OCI-LY1 (cell line): Measurements from ENCODE around the gene TRAF3IP3.

Source experiments
- EZH2 ChIP-seq: fragments of 200-600 bp; sonication (generic), shearing (Covaris generic); IDR thresholded peaks from 2 replicates; pipeline ENCODE4 v1.8.0; 2017; ENCODE audit warnings: borderline replicate concordance, mixed run types, mild to moderate bottlenecking, antibody characterized with exemption, low read length, moderate library complexity, mixed read lengths
- TF ChIP-seq, protein P1 (sequence below): fragments of 200-600 bp; sonication (generic), shearing (Covaris generic); IDR thresholded peaks from 2 replicates; pipeline ENCODE4 v1.5.1; 2017; ENCODE audit warnings: mild to moderate bottlenecking, antibody characterized with exemption, low read length, moderate library complexity, mixed read lengths

DNA sequence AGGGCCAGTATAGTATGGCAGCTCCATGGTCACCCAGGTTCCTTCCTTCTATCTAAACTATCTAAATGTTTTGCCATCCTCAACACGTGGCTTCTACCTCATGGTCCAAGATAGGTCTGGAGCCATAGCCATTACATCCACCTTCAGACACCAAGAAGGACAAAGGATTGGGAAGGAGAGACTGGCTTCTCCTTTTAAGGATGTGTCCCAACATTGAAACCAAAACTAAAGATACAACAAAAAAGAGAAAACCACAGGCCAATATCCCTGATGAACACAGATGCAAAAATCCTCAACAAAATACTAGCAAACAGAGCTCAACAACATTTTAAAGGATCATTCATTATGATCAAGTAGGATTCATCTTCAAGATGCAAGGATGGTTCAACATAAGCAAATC is 26.4 kb upstream of the TRAF3IP3 start:
- TF ChIP-seq, protein P1, sequence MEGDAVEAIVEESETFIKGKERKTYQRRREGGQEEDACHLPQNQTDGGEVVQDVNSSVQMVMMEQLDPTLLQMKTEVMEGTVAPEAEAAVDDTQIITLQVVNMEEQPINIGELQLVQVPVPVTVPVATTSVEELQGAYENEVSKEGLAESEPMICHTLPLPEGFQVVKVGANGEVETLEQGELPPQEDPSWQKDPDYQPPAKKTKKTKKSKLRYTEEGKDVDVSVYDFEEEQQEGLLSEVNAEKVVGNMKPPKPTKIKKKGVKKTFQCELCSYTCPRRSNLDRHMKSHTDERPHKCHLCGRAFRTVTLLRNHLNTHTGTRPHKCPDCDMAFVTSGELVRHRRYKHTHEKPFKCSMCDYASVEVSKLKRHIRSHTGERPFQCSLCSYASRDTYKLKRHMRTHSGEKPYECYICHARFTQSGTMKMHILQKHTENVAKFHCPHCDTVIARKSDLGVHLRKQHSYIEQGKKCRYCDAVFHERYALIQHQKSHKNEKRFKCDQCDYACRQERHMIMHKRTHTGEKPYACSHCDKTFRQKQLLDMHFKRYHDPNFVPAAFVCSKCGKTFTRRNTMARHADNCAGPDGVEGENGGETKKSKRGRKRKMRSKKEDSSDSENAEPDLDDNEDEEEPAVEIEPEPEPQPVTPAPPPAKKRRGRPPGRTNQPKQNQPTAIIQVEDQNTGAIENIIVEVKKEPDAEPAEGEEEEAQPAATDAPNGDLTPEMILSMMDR = no peak
- no peak for TF ChIP-seq EZH2
